GM13976 (cell line): ENCODE measurements around the gene ALOX15.

Experiments
- DNase-seq: peaks from one replicate; pipeline ENCODE4 v3.0.0; 2012; ENCODE audit warnings: low spot score
- in situ Hi-C: fragments of 300-500 bp; cut with MboI; formaldehyde crosslinking; loops from one replicate; pipeline ENCODE4 v1.12.0; 2022; ENCODE audit warnings: low sequenced_read_pairs, mixed read lengths, inconsistent platforms; ENCODE audit not compliant: unreplicated experiment
- TF ChIP-seq, protein P1 (sequence below): IDR thresholded peaks from 2 replicates; pipeline ENCODE4 v1.5.1; 2012; ENCODE audit warnings: borderline replicate concordance, mild to moderate bottlenecking; ENCODE audit not compliant: insufficient read depth; ENCODE audit errors: extremely low read depth, missing control alignments, control extremely low read depth

Gene ALOX15

DNA sequence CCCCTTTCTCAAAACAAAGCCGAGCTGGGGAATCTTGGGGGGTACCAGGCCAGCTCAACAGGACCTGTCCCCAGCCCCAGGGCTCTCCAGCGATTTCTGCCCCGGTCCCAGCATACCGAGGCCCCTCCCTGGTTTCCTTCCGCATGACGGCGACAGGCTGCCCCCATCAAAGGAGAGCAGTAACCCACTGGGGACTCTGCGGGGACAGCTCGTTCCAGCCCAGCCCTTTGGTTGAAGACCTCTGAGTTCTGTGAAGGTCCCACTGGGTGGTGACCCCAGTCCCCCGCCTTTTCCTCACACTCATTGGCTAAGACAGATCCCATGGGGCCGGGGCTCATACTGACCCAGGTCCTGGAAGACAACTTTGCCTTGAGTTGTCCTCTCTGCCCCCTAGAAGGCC, 53.1 kb downstream of the ALOX15 start:
- in situ Hi-C loops = no loop called here
- DNase-seq = no peak
- TF ChIP-seq, protein P1, sequence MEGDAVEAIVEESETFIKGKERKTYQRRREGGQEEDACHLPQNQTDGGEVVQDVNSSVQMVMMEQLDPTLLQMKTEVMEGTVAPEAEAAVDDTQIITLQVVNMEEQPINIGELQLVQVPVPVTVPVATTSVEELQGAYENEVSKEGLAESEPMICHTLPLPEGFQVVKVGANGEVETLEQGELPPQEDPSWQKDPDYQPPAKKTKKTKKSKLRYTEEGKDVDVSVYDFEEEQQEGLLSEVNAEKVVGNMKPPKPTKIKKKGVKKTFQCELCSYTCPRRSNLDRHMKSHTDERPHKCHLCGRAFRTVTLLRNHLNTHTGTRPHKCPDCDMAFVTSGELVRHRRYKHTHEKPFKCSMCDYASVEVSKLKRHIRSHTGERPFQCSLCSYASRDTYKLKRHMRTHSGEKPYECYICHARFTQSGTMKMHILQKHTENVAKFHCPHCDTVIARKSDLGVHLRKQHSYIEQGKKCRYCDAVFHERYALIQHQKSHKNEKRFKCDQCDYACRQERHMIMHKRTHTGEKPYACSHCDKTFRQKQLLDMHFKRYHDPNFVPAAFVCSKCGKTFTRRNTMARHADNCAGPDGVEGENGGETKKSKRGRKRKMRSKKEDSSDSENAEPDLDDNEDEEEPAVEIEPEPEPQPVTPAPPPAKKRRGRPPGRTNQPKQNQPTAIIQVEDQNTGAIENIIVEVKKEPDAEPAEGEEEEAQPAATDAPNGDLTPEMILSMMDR = no peak

DNA sequence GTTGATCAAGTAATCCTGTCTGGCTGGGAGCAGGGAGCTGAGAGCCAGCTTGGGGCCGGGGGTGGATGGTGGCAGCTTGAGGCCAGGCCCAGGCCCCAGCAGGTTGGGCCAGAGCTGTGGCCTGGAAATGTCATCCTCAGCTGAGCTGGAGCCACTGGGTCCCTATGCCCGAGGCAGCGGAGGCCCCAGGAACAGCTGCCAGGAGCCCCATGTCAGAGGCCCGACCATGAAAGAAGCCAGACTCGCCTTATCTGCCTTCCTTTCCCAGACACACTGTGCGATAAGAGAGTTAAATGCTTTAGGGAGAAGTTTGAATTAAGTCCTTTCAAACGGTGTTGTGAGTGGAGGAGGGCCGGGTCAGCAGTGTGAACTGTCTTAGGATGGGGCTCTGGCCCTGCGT, 53.7 kb downstream of the ALOX15 start:
- no peak for DNase-seq
- in situ Hi-C loops = no loop called here

DNA sequence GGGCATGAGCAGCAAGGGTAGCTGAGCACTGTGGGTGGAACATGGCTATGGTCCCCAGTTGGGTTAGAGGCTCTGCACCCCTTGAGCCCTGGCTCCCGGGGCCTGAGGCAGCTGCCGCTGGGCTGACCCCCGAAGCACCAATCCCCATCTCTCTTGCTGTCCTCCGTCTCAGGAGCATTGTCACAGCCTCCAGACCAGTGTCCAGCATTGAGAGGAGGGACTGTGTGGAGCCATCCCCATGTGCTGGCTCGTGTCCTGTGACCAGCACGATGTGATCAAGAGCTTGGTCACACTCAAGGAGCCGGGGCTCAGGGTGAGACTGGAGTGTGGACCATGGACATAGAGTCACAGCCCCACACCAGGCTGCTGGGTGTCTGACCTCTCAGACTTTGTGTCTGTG, 54.3 kb downstream of the ALOX15 start:
- TF ChIP-seq, protein P1 = no peak
- no peak for DNase-seq

More for the DNA sequence above, 53.7 kb downstream of the ALOX15 start:
- TF ChIP-seq, protein P1 = no peak

DNA sequence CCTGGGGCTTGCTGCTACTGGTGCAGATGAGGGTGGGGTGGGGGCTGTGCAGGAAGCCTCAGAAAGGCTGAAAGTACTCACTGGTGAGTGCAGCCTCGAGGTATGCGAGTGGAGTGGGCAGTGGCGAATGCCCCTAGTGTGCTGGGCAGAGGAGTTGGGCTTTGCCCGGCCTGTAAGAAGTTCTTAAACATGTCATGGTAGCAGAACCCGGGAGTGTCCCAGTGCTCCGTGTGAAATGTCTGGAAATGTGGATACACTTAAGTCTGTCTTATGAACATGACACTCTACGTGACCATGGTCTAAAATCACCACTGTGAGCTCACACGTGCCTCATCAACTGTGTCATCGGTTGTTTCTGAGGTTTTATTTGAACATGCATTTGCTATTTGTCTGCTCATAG, 55.4 kb downstream of the ALOX15 start:
- in situ Hi-C loops = no loop called here
- TF ChIP-seq, protein P1 = no peak
- no peak for DNase-seq

More for the DNA sequence above, 54.3 kb downstream of the ALOX15 start:
- in situ Hi-C loops = no loop called here

DNA sequence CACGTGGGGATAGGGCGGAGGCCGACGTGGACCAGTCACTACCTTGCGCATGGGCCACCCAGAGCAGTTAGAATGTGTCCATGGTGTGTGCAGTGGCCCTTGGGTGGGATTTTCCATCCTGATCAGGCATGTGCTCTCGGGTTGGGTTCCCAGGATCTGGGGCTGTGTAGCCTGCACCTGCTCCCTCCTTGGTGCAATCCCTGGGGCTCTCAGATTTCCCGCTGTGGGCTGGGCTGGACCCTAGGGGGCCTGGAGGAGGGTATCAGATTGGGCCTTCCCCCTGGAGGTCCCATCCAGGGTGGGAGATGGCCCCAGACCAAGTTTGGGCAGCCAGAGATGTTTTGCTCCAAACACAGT, 55.9 kb downstream of the ALOX15 start:
- no peak for DNase-seq

DNA sequence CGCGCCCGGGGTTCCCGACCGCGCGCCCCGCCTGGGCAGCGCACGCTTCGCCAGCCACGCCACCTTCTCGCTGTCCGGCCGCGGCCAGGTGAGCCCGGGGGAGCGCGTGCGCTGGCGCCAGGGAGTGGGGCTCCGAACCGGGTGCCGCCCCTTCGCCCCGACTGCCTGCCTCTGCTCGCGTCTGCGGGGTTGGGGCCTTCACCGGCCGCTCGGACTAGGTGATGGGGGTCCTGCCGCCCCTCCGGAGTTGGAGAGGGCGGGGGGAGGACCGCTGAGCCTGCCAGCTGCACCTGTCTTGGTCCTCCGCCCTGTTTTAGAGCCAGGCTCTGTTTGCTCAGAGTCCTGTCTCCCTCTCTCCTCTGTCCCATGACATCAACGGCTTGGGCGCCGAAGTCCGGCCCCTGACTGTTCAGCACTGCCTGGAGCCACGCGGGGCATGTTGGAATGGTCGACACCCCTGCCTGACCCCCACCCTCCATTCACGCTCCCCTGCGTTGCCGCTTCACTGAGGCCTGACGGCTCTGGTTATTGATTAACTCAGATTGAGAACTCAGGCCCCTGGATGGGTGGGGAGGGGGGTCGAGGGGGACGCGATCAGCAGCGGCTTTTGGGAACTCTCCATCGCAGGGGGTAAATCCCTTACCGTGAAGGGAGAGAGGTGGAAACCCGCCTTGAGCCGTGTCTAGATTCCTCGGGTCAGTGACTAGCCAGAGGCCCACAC, 56.4 kb downstream of the ALOX15 start:
- in situ Hi-C loops = no loop called here

More for the DNA sequence above, 55.9 kb downstream of the ALOX15 start:
- TF ChIP-seq, protein P1 = no peak
- in situ Hi-C loops = no loop called here

More for the DNA sequence above, 56.4 kb downstream of the ALOX15 start:
- DNase-seq = no peak
- TF ChIP-seq, protein P1 = no peak
